Measurements from ENCODE around the gene PARP3. TPM values are rescaled to one million over a fixed set of nuclear protein-coding genes. Genes with fewer than 3 reads are reported as not detected.

PARP3 gene
- total RNA-seq, 1 donor from 2014 or later = 48.5 TPM

DNA sequence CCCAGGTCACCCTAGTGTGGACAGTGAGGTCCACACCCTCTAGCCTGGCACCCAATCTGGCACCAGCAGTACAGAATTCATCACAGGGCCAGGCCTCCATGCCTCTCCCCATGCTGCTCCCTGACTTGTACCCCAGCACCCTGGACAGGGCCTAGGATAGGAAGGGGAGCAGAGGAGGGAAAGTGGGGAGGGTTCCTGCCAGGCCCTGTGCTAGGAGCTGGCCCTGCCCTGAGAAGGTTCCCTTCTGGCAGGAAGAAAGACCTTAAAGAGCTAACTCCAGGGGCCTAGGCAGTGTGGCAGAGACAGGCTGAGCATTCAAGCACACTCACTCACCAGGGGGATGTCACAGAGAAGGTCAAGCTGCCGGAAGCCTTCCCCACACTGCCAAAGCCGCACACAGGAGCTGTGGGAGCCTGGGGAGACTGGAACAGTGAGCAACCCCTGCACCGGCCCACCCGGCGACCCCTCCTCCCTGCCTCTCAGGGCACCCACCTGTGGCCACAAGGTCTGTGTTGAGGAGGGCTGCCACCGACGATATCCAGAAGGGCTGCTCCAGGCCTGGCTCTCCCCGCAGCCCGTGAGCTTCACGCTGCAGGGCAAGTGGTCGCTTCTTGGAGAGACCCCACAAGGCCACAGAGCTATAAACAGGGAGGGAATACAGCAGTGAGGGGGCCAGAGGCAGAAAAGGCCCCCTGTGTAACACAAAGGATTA, 7.9 kb upstream of the PARP3 start:
- DNase-seq (ENCODE audit: low spot score) = peak; percentile 35

DNA sequence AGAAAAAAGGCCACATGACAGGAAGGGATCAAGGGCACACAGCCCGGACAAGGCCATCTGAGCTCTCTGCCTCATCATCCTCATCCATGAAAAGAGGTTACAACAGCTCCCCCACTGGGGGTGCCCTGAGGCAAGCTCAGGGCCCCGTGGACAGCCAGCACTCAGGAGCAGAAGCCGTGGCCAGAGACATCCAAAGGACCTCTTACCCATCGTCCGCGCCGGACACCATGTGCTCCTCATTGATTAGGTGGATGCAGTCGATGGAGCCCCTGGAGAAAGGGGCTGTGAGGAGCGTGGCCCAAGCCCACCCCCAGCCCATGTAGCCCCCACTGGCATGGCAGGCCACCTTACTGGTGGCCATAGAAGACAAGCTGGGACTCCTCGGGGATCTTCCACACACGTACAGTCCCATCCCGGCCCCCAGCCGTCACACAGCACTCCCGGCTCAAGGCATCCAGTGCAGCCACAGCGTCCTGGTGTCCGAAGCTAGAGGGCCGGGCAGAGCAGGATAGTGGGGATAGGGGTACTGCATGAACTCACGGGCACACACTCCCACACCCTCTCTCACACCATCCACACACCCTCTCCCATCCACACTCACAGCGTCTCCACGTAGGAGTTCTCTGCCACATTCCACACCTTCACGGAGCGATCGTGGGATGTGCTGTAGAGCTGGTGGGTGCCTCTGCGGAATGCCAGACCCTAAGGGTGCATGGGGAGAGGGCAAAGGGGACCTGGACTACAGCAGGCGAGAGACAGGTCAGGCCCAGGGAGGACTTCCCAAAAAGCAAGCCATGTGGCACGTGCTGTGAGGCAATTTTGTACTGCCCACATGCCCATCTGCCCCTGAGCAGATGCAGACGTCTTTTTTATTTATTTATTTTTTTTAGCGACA, 6.9 kb upstream of the PARP3 start:
- DNase-seq (ENCODE audit: low spot score) = peak; percentile 37

DNA sequence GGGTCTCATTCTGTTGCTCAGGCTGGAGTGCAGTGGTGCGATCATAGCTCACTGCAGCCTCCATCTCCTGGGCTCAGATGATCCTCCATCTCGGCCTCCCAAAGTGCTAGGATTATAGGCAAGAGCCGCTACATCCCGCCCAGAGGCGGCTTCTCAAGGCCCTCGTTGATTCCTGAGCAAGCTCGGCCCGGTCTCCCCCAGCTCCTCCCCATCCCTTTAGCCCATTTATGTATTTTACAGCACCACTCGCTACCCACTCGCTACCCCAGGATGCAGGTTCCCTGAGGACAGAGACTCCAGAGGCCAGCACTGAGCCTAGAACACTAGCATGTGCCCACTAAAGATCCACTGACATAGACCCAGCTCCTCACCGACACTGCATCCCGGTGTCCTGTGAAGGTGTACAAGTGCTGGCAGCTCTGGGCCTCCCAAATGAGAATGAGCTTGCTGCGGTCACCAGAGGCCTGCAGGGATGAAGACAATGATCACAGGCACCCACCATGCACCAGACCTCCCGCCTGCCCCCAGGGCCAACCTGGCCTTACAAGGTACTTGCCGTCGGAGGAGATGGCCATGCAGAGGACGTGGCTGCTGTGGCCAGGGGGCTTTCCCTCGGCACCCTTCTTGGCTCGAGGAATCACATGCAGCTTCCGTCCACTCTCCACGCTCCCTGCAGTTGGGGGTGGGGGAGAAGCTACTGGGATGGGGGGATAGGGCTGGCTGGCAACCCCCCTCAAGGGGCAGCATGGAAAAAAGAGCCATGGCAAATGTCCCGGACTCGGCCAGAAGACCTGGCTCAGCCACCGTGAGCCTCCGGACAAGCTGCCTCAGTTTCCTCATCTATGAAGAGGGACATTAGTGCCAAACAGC, 6.0 kb upstream of the PARP3 start:
- peak; percentile 34 for DNase-seq (ENCODE audit: low spot score)

DNA sequence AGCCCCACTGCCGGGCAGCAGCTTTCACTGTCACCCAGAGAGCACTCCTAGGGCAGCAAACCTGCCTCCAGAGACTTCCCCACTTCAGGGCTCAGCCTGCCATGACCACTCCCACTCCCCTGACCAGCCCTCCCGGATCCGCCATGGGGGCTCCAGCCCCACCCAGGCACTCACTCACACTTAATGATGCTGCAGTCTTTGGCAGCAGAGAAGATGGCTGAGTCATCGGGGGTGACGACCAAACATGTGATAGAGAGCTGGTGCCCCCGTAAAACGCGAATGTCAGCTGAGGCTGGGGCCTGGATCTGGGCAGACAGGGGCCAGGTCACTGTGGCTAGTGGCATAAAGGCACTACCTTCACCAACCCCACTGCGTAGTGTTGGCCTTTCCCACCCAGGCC, 5.1 kb upstream of the PARP3 start:
- peak; percentile 31 for DNase-seq (ENCODE audit: low spot score)

DNA sequence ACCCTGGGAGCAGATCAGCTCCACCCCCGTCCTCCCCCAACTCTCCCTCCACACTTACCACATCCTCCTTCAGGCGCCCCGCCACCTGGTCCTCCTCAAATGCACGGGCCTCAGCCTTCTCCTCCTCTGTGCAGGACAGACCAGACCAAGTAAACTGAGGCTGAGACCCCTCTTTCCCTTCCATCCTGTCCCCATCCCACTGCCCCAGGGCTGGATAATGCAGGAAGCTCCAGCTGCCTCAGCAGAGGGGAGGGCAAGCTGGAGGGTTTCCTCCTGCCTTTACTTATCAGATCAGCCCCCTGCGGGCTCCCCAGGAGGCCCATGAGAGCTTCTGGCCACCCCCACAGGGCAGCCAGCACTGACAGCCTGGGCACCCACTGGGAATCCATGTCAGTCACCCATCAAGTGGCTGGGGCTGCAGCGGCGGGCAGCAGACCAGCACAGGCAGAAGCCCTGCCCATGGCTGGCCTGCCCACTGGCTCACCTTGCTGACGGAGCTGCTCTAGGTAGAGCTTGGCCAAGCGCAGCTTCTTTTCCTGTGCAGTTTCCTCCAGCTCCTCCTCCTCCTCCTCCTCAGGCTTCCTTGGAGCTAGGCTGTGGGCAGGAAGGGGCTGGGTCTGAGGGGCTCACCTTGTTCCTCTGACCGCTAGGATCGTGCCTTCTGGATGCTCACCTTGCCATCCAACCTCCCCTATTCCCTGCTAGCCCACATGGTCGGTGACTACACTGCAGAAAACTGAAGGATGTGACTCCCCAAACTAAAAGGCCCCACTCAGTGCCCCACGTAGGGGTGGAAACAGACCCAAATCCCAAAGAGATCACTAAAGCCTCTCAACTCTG, 4.3 kb upstream of the PARP3 start:
- DNase-seq (ENCODE audit: low spot score) = peak; percentile 30

DNA sequence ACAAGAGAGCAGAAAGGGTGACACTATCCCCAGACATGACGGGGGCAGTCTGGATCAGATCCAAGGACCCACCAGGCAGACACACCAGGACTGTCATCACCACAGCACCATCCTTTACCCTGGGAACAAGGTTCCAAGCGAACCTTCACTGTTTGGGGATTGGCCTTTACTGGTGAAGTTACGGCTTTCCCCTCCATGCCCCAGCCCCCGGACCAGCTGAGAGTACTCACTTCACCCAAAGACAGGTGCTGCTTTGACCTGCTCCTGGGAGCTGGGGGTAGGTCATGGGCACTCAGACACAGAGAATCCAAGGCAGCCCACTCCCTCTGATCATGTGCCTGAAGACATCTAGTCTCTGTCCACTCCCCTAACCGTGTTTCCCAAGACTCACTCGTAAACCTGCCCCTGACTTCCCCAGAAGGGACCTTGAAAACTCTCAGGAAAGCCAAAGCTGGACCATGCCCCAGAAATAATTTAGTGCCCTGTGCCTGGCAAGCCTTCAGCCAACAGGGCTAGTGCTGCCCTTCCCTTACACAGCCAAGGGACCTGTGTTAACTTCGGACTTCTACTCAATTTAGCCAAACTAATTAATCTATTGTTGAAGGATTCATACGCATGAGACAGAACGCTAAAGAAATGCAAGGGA, 3.3 kb upstream of the PARP3 start:
- peak; percentile 37 for DNase-seq (ENCODE audit: low spot score)

DNA sequence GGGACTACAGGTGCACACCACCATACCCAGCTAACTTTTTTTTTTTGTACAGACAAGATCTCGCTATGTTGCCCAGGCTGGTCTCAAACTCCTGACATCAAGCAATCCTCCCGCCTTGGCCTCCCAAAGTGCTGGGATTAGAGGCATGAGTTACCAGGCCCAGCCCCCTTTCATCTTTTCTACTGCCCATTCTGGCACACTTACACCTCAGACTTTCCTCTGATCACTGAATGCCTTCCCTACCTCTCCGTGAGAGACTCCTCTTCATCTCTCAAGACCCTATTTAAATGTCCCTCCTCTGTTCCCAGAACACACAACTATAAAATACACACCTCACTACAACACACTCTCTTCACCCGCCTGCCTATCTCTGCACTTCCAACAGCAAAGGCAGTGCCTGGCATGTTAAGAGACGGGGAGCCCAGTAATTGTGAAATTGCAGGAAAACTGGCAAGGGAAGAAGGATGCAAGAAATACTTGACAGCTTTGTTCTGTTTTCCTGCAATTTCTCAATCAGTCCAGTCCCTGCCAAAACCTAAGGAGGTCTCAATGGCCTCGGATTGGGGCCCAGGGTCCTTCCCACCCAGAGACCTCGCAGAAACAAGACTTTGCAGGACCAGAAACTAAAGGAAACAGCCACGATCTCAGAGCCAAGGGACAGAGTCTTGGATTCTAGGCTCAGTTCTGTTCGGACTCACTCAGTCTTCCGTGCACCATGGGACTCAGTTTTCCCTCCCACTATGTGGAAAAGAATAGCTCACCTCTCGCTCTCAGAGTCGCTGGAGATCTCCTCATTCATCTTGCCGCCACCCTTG, 1.3 kb upstream of the PARP3 start:
- peak; percentile 39 for DNase-seq (ENCODE audit: low spot score)

DNA sequence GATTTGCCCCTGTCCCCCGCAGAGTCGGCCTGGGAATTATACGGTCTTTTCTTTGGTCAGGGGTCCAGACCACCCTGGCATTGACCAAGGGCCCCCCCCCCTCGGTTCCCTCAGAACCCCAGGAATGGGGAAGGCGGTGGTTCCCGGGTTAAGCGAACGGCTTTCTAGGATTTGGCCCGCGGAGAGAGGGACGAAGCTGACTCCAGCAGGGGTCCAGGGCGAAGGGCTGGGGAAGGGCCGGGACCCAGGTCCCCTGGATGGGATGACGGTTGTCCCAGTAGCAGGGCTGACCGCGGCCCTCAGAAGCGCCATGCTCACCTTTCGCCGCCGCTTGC, 733 bp upstream of the PARP3 start:
- DNase-seq (ENCODE audit: low spot score) = no peak

DNA sequence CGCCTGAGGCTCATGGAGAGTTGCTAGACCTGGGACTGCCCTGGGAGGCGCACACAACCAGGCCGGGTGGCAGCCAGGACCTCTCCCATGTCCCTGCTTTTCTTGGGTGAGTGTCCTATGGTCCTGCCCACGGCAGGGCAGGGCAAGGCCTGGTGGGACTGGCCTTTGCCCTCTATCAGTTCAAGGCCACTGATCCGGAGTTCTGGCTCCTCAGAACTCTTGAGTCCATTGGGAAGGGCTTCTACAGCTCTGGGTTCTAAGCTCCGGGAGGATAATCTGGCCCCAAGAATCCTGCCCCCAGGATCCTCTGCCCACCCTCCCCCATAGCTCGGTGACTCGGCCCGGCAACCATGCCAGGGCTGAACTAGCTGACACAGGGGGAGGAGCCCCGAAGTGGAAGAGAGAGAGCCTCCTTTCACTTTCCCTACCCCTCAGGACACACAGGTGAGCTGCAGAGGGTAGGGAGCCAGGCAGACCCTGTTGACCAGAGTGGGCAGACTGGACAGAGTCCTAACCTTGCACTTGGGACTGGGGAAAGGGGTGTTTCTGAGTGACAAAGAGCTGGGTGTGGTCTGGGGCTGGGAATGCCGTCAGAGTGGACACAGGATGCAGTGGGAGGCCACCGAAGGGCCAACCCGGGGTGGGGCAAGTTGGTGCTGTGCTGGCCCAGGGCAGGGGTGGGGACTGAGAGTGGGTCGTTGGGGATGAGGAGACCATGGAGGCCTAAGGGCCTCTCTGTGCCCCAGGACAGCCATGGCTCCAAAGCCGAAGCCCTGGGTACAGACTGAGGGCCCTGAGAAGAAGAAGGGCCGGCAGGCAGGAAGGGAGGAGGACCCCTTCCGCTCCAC, 664 bp downstream of the PARP3 start:
- DNase-seq (ENCODE audit: low spot score) = peak; percentile 75

DNA sequence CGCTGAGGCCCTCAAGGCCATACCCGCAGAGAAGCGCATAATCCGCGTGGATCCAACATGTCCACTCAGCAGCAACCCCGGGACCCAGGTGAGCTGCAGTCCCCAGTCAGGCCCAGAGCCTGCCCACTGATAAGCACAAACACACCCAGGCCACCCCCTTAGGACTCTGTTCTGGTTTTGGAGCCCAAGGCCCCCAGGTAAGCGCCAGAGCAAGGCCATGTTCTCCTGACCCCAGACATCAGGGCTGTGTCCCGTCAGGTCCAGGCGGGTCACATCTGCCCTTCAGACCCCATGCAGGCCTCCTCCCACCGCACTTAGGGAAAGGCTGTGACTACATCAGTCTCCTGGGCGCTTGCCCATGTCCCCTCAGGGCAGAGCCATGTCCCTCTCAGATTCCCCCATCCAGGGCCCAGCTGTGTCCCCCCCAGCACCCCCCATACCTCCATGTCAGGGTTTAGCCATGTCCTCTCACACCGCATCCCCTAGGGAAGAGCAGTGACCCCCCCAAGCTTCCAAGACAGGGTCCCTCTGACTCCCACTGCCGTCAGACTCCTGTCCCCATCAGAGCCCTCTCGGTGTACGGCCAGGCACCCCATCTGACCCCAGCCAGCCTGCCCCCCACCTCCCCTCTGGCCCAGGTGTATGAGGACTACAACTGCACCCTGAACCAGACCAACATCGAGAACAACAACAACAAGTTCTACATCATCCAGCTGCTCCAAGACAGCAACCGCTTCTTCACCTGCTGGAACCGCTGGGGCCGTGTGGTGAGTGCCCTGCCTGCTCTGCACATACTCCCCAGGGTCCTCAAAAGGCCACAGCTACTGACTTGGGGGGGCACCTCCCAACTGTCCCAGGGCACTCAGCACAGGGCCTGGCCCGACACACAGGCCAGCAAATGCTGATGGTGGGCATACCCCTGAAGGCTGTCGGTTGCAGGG, 1.6 kb downstream of the PARP3 start:
- peak; percentile 43 for DNase-seq (ENCODE audit: low spot score)

DNA sequence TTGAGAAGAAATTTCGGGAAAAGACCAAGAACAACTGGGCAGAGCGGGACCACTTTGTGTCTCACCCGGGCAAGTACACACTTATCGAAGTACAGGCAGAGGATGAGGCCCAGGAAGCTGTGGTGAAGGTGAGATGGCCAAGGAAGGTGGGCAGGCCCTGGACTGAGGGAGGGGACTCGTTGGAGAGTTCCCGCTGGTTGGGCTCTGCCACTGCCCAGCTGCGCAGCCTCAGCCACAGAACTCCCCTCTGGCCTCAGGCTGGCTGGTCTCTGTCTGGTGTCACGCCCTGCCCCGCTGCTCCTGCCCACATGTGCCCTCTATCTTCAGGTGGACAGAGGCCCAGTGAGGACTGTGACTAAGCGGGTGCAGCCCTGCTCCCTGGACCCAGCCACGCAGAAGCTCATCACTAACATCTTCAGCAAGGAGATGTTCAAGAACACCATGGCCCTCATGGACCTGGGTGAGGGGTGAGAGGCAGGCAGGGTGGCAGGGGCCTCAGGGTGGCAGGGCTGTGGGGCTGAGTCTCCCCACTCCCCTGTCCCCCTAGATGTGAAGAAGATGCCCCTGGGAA, 2.4 kb downstream of the PARP3 start:
- DNase-seq (ENCODE audit: low spot score) = no peak

DNA sequence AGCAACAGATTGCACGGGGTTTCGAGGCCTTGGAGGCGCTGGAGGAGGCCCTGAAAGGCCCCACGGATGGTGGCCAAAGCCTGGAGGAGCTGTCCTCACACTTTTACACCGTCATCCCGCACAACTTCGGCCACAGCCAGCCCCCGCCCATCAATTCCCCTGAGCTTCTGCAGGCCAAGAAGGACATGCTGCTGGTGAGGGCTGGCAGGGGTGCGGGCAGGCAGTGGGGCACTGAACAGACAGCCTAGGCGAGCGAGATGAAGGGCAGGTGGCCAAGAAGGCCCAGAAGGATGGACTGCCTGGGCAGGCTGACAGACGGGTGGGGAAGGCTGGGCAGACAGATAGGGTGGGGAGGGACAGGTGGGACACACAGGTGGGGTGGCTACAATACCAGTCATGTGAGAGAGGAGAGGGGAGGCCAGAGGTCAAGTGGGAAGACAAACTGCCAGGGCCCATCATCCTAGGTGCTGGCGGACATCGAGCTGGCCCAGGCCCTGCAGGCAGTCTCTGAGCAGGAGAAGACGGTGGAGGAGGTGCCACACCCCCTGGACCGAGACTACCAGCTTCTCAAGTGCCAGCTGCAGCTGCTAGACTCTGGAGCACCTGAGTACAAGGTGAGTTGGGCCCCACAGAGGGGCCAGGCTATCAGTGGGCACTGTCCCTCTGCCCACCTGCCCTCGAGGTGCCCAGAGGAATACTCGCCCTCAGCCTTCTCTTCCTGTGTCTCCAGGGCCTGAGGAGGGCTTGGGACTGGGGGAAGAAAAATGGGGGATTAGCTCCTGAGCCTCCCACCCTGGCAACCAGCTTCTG, 3.1 kb downstream of the PARP3 start:
- no peak for DNase-seq (ENCODE audit: low spot score)

DNA sequence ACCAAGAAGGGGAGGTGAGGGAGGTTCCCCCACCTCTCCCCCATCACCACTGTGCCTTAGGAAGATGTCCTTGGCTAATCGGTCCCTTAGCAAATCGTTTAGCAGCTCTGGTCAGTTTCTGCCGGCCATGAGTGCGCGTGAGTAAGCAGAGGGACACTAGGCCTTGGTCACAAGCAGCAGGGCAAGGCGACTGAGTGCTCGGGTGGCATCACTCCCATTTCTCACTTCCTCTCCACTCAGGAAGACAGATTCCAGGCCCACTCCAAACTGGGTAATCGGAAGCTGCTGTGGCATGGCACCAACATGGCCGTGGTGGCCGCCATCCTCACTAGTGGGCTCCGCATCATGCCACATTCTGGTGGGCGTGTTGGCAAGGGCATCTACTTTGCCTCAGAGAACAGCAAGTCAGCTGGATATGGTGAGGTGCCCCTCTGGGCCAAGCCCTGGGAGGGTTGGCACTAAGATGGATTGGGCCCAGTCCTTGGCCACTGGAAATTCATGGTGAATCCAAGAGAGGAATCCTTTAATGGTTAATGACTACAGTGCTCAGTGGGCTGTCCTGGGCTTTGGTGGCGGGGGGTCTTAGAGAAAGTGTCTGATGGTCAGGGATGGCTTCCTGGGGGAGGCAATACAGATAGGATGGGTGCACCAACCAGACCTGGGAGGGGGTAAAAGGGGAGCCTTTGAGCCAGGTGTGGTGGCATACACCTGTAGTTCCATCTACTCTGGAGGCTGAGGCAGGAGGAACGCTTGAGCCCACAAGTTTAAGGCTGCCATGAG, 4.0 kb downstream of the PARP3 start:
- DNase-seq (ENCODE audit: low spot score) = no peak

DNA sequence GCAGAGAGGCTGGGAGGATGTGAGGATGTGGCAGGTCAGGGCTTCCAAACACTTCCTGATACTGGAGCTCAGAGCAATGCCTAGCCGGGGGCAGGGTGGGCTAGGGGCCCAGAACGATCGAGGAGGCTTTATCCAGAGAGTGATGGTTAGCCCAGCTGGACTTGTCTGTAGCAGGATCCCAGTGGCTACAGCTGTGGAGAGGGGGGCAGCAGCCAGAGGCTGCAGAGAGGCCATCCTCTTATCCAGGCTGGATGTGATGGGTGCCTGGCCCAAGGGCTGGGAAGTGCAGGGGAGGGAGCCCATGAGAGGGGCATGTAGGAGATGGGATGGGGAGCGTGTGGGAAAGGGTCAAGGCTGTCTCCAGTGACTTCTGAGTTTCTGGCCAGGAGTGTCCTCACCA, 4.6 kb downstream of the PARP3 start:
- no peak for DNase-seq (ENCODE audit: low spot score)

DNA sequence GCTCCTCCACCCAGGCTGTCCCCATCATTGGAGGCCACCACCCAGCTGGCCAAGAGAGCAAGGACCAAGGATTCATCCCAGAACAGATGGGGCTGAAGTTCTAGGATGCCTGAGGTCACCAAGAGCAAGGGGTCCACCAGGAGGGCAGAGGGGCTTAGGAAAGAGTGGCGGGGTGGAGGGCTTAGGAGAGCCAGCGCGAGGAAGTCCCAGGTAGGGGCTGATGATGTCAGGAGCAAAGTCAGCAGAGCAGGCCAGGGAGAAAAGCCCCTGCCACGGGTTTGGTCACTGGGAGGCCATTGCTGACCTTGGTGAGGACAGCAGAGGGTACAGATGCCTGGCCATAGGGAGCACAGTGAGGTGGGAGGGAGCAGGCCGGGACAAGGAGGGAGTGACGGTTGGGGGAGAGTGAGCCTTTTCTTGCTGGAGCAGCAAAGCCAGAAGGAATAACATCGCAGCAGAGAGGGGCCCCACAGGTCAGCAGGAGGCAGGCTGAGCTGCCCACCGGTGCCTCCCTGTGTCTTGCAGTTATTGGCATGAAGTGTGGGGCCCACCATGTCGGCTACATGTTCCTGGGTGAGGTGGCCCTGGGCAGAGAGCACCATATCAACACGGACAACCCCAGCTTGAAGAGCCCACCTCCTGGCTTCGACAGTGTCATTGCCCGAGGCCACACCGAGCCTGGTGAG, 5.2 kb downstream of the PARP3 start:
- DNase-seq (ENCODE audit: low spot score) = no peak
